ENCODE data around the gene TEX36. TPM values are rescaled to one million over a fixed set of nuclear protein-coding genes. Genes with fewer than 3 reads are reported as not detected.

Gene TEX36
- total RNA-seq, 1 donor from 2014 or later, result not detected

- TF ChIP-seq, protein P1, sequence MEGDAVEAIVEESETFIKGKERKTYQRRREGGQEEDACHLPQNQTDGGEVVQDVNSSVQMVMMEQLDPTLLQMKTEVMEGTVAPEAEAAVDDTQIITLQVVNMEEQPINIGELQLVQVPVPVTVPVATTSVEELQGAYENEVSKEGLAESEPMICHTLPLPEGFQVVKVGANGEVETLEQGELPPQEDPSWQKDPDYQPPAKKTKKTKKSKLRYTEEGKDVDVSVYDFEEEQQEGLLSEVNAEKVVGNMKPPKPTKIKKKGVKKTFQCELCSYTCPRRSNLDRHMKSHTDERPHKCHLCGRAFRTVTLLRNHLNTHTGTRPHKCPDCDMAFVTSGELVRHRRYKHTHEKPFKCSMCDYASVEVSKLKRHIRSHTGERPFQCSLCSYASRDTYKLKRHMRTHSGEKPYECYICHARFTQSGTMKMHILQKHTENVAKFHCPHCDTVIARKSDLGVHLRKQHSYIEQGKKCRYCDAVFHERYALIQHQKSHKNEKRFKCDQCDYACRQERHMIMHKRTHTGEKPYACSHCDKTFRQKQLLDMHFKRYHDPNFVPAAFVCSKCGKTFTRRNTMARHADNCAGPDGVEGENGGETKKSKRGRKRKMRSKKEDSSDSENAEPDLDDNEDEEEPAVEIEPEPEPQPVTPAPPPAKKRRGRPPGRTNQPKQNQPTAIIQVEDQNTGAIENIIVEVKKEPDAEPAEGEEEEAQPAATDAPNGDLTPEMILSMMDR (IDR thresholded peaks at IDR 0.05; ENCODE audit: insufficient read depth, low read length, poor library complexity, severe bottlenecking), result no peak
- DNase-seq (ENCODE audit: low read depth), result no peak
Measured at GRCh38 chr10:125693524-125693847, 10.5 kb upstream of the TEX36 start.

GRCh38 chr10:125692601-125693523, 9.9 kb upstream of the TEX36 start:
- H3K27me3 ChIP-seq (ENCODE audit: control insufficient read depth, insufficient read depth, low read length), result peaks cover 18% of the 10 kb centered on the region
- peak; percentile 48 for DNase-seq (ENCODE audit: low read depth)
- TF ChIP-seq, protein P1 (IDR thresholded peaks at IDR 0.05; ENCODE audit: insufficient read depth, low read length, poor library complexity, severe bottlenecking), result no peak
- no peak overlapping the region for H3K4me3 ChIP-seq (ENCODE audit: low read depth, low read length)
- no peaks in the 10 kb centered on the region for H3K36me3 ChIP-seq (ENCODE audit: control insufficient read depth, insufficient read depth, low read length)

More at GRCh38 chr10:125693524-125693847, 10.5 kb upstream of the TEX36 start:
- Histone ChIP-seq H3K27me3 (ENCODE audit: control insufficient read depth, insufficient read depth, low read length) (peaks cover 24% of the 10 kb centered on the region), H3K4me3 (ENCODE audit: low read depth, low read length) (no peak overlapping the region), H3K36me3 (ENCODE audit: control insufficient read depth, insufficient read depth, low read length) (no peaks in the 10 kb centered on the region)

DNA sequence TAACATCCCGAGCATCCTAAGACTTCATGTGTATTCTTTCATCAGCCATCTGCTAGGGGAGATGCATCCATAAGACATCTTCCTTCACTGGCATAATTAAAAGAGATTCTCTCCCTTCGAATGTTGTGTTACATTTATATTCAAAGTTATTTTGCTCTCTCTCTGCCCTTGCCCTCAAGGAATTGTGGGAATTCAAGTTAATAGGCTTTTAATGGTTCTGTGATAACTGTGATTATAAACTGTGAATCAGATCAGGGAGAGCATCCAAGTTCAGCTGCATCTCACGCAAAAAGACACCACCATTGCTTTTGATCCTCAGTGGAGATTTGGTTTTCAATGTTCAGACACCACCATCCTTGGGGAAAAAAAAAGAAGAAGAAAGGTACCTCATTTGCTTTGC, 9.2 kb upstream of the TEX36 start:
- Histone ChIP-seq H3K27me3 (ENCODE audit: control insufficient read depth, insufficient read depth, low read length) (peaks cover 14% of the 10 kb centered on the region), H3K4me3 (ENCODE audit: low read depth, low read length) (no peak overlapping the region), H3K36me3 (ENCODE audit: control insufficient read depth, insufficient read depth, low read length) (no peaks in the 10 kb centered on the region)
- DNase-seq (ENCODE audit: low read depth), result no peak
- TF ChIP-seq, protein P1 (IDR thresholded peaks at IDR 0.05; ENCODE audit: insufficient read depth, low read length, poor library complexity, severe bottlenecking), result no peak

GRCh38 chr10:125691160-125691981, 8.4 kb upstream of the TEX36 start:
- Histone ChIP-seq H3K36me3 (ENCODE audit: control insufficient read depth, insufficient read depth, low read length) (no peaks in the 10 kb centered on the region), H3K4me3 (ENCODE audit: low read depth, low read length) (no peak overlapping the region), H3K27me3 (ENCODE audit: control insufficient read depth, insufficient read depth, low read length) (peaks cover 14% of the 10 kb centered on the region)
- TF ChIP-seq, protein P1 (IDR thresholded peaks at IDR 0.05; ENCODE audit: insufficient read depth, low read length, poor library complexity, severe bottlenecking), result no peak
- peak; percentile 95 for DNase-seq (ENCODE audit: low read depth)

DNA sequence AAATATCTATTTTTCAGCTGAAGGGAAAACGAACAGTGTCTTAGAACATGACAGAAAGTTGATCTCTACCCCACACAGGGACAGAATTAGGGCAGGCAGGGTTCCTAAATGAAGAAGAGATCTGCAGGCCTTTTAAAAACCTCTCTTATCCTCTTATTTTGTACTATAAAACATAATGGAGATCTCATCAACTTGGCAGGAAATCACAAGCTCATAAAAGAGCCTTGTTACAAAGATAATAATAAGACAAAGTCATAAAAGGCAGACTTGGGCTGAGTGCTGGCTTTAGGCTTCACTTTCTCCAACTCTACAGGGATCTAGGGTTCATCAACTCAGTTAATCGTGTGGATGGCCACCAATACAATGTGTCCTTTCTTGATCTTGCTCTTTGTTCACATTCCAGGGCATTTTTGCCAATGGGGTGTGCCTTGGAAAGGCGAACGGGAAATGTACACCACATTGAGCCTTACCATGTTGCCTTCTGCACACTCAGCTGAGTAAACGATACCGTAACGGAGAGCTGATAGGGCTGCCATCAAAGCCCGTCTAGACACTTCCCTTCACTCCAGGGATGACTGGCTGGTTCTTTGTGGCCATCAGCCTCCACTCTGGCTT, 7.1 kb upstream of the TEX36 start:
- TF ChIP-seq, protein P1 (IDR thresholded peaks at IDR 0.05; ENCODE audit: insufficient read depth, low read length, poor library complexity, severe bottlenecking), result no peak
- no peak overlapping the region for H3K4me3 ChIP-seq (ENCODE audit: low read depth, low read length)
- no peak for DNase-seq (ENCODE audit: low read depth)
- peaks cover 4% of the 10 kb centered on the region for H3K27me3 ChIP-seq (ENCODE audit: control insufficient read depth, insufficient read depth, low read length)
- no peaks in the 10 kb centered on the region for H3K36me3 ChIP-seq (ENCODE audit: control insufficient read depth, insufficient read depth, low read length)
